ENCODE measurements around the gene GSPT1. TPM values are rescaled to one million over a fixed set of nuclear protein-coding genes. Genes with fewer than 3 reads are reported as not detected.

Gene GSPT1
- total and polyA plus RNA-seq, 9 of the 15 experiments (the other 6 are each of a cell fraction or from before 2014, with no cell fraction given): 63.8 to 269 (median 148) TPM

DNA sequence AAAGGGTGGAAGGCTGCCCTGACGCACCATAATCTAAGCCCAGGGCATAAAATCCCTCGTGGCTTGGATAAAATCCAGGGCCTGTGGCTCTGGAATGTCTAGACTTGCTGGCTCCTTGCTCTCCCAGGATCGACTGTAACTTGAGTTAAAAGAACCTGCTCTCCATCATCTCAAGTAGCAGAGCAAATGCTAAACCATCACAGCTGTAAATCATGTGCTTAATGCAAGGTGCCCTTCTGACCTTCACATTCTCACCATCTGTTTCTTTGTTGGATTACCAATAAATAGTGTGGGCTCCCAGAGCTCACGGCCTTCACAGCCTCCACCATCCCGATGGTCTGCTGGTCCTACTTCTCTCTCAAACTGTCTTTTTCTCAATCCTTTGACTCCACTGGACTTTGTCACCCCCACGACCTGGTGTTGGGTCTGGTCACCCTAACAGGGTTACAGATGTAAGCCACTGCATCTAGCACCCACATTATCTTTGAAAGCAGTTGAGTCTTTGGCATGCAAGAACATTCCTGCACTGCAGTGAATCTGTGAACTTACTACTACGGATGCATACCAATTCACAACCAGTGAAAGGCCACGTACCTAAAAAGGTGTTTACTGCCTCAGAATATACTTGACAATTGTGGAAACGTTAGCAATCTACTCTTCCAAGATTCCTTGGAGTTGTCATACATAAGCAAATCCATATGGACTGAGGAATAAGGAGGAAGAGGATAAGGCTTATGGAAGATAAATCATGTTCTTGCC is 79.7 kb downstream of the GSPT1 start (continued):
- no peak for TF ChIP-seq NR2C2 (CRISPR knock-in tag; IDR thresholded peaks at IDR 0.05)
- no peak for TF ChIP-seq NR2C2 (tag; IDR thresholded peaks at IDR 0.05)
- TF ChIP-seq SMARCA4 (IDR thresholded peaks at IDR 0.05): no peak
- TF ChIP-seq, protein P1, sequence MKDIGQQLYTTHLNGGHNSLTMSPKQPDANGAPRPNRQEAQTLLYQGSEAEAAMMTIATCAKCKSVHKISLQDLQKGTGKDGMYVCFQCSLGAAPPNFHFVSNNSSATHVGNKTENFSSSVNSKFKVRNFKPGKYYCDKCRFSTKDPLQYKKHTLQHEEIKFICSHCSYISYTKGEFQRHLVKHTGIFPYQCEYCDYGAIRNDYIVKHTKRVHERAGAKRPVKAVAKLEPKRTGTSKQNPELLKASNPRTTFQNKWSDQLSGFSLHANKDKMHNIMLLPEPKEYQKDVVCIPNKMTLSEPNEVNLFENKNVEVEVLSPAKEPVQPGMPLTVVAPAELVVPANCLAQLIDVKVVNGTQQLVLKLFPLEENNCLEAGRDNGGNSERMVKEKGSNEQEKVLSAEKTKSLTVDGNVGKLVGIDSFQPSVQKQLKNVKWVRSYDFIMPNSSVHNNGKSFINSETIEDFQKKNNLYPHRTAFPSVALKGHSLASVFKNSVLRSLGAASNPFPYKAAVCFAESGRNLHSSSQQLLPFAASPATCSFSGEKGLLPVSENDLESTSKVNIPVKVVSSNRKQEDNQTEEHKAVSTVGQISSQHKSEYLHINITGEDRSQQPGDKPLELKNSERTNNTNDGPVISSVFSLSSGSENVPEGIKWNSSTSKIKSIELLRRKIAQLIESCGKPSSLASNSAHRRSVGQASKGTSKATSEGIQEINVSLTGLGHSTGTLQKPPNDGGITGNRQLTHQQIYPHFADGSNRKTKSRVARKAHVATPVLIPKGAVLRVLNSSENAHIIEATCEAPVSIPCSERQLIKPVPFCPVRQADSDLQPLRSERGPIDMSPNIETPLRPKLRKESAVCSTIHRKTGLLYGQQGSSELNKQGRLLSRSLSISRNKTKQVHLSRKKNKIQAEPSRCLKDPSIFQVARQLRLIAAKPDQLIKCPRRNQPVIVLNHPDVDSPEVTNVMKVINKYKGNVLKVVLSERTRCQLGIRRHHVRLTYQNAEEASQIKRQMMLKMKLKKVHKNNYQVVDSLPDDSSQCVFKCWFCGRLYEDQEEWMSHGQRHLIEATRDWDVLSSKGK (CRISPR knock-in tag; IDR thresholded peaks at IDR 0.05): no peak
- no peak for TF ChIP-seq ZNF408 (CRISPR knock-in tag; IDR thresholded peaks at IDR 0.05; ENCODE audit: low read depth)
- no peak for TF ChIP-seq PCBP2 (IDR thresholded peaks at IDR 0.05; ENCODE audit: low read depth, low read length, poor library complexity, severe bottlenecking)
- no peak for TF ChIP-seq HNRNPLL (IDR thresholded peaks at IDR 0.05; ENCODE audit: low read depth, low read length, poor library complexity, severe bottlenecking)
- TF ChIP-seq STAT5B (CRISPR knock-in tag; IDR thresholded peaks at IDR 0.05): no peak
- no peak for TF ChIP-seq EZH2 (IDR thresholded peaks at IDR 0.05; ENCODE audit: borderline replicate concordance, low read depth, low read length)
- no peak for TF ChIP-seq ZNF212 (CRISPR knock-in tag; IDR thresholded peaks at IDR 0.05)
- no peak for TF ChIP-seq PYGO2 (tag; IDR thresholded peaks at IDR 0.05)
- peak; percentile 31; the same call in 1 of the 2 replicates for TF ChIP-seq PKNOX1 (IDR thresholded peaks at IDR 0.05)
- peak; percentile 44; the same call in 1 of the 2 replicates for TF ChIP-seq TAL1 (IDR thresholded peaks at IDR 0.05)
- TF ChIP-seq GTF2E2 (tag; IDR thresholded peaks at IDR 0.05): no peak
- peak; percentile 69 for TF ChIP-seq POLR2B (IDR thresholded peaks at IDR 0.05; ENCODE audit: low read depth, partially characterized antibody)
- TF ChIP-seq GATAD2B (IDR thresholded peaks at IDR 0.05; ENCODE audit: borderline replicate concordance): no peak
- no peak for TF ChIP-seq POLR3G (IDR thresholded peaks at IDR 0.05; ENCODE audit: extremely low read depth, insufficient read length, insufficient replicate concordance)
- TF ChIP-seq, protein P2, sequence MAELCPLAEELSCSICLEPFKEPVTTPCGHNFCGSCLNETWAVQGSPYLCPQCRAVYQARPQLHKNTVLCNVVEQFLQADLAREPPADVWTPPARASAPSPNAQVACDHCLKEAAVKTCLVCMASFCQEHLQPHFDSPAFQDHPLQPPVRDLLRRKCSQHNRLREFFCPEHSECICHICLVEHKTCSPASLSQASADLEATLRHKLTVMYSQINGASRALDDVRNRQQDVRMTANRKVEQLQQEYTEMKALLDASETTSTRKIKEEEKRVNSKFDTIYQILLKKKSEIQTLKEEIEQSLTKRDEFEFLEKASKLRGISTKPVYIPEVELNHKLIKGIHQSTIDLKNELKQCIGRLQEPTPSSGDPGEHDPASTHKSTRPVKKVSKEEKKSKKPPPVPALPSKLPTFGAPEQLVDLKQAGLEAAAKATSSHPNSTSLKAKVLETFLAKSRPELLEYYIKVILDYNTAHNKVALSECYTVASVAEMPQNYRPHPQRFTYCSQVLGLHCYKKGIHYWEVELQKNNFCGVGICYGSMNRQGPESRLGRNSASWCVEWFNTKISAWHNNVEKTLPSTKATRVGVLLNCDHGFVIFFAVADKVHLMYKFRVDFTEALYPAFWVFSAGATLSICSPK (IDR thresholded peaks at IDR 0.05; ENCODE audit: borderline replicate concordance): no peak
- no peak for TF ChIP-seq ZNF140 (CRISPR knock-in tag; IDR thresholded peaks at IDR 0.05)
- no peak for TF ChIP-seq ZNF384 (IDR thresholded peaks at IDR 0.05; ENCODE audit: low read depth, low read length)
- no peak for TF ChIP-seq SMC3 (conservative IDR thresholded peaks at IDR 0.05; ENCODE audit: insufficient read depth, low read depth, low read length)
- peak; percentile 25 to 46; a peak in 1 of 4 replicates for TF ChIP-seq KDM1A (IDR thresholded peaks at IDR 0.05)
- no peak for TF ChIP-seq NONO (IDR thresholded peaks at IDR 0.05; ENCODE audit: low read depth in 2 of 2, low read length in 1 of 2)

All from K562 (cell line).